ENCODE results near the gene PLEKHG1. TPM values are rescaled to one million over a fixed set of nuclear protein-coding genes. Genes with fewer than 3 reads are reported as not detected.
A peak's percentile ranks its signal among the peaks of the same experiment; 100 is the strongest.

The PLEKHG1 gene
- total and polyA plus RNA-seq, 2 of the 13 experiments (the other 11 are each of a cell fraction or from before 2014, with no cell fraction given), result 0.03 to 0.04 TPM

DNA sequence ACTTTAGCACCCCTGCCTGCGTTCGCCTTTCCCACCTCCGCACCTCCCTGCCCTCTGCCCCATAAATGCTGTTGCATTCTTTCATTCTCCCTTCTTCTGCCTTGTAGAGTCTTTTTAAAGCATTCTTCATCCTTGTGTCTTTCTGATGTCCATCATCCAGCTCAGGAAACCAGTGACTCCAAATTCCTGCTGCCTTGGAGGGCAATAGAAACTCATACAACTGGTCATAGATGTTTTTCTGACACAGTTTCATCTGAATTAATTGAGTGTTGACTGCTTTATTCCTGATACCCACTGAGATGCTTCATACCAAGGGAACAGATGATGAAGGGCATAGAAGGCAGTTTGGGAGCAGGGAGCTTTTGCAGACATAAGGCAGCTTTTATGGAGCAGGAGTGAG, 19.6 kb downstream of the PLEKHG1 start:
- intact Hi-C loops (cut with micrococcal nuclease; ENCODE audit: unreplicated experiment), result no loop called here
- BruUV-seq (replicated peaks), result no TSS peak
- WGBS (ENCODE audit: low lambda C conversion rate), result 32% methylated on average over 3 of the region's 3 CpGs

DNA sequence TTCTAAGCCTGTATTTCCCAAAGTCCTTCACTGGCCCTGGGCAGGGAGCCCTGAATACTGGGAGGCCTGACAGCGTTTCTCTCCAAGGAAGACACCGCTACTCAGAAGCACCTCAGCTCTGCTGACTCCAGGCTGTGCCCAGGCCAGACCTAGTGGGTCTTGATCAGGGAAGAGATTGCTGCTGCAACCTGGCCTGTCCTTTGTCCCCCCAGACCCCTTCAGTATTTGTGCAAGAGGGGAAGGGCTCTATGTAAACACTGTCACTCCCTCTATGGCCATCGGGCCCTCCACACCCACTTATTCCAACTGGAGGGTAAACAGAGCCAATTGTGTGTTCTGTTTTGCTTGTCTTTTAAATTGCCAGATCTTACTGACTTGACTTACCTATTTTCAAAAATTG, 20.6 kb downstream of the PLEKHG1 start:
- no peaks in the 10 kb centered on the region for H3K27me3 ChIP-seq (ENCODE audit: control insufficient read depth in 1 of 2, insufficient read depth in 2 of 2, low read length in 2 of 2)
- ATAC-seq (peak; percentile 33; the same call in 2 of the 3 replicates), FAIRE-seq (no peak), DNase-seq (ENCODE audit: low spot score) (no peak)
- 0 out of 2 replicates have a peak, but pooled peaks have one; percentile 23 for TF ChIP-seq ZBTB7A (CRISPR knock-in tag; IDR thresholded peaks at IDR 0.05)
- TF ChIP-seq ZNF282 (IDR thresholded peaks at IDR 0.05; ENCODE audit: partially characterized antibody), result no peak
- no peak for TF ChIP-seq MEIS2 (CRISPR knock-in tag; IDR thresholded peaks at IDR 0.05)
- TF ChIP-seq, protein P1, sequence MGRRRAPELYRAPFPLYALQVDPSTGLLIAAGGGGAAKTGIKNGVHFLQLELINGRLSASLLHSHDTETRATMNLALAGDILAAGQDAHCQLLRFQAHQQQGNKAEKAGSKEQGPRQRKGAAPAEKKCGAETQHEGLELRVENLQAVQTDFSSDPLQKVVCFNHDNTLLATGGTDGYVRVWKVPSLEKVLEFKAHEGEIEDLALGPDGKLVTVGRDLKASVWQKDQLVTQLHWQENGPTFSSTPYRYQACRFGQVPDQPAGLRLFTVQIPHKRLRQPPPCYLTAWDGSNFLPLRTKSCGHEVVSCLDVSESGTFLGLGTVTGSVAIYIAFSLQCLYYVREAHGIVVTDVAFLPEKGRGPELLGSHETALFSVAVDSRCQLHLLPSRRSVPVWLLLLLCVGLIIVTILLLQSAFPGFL (CRISPR knock-in tag; IDR thresholded peaks at IDR 0.05), result no peak
- 0 out of 2 replicates have a peak, but pooled peaks have one; percentile 25 for TF ChIP-seq FOXA3 (CRISPR knock-in tag; IDR thresholded peaks at IDR 0.05)
- peak; percentile 35; the same call in 1 of the 2 replicates for TF ChIP-seq SALL1 (CRISPR knock-in tag; IDR thresholded peaks at IDR 0.05)
- TF ChIP-seq CBX1 (IDR thresholded peaks at IDR 0.05; ENCODE audit: low read depth), result no peak
- TF ChIP-seq TEAD2 (CRISPR knock-in tag; IDR thresholded peaks at IDR 0.05), result no peak
- no peak overlapping the region for H3K4me2 ChIP-seq (ENCODE audit: low read depth, low read length)
- 15% methylated on average over 3 of the region's 3 CpGs for WGBS (ENCODE audit: low lambda C conversion rate)
- H3K4me1 ChIP-seq (ENCODE audit: insufficient read depth, low read length), result peaks cover 7% of the 10 kb centered on the region
- H3K9me3 ChIP-seq (ENCODE audit: low read length), result no peaks in the 10 kb centered on the region
- no peak overlapping the region for H3K27ac ChIP-seq (ENCODE audit: extremely low read length, insufficient read depth, low read length)
- no peaks in the 10 kb centered on the region for H3K79me2 ChIP-seq (ENCODE audit: insufficient read depth, low read length)
- intact Hi-C loops (cut with micrococcal nuclease; ENCODE audit: unreplicated experiment) (no loop called here), in situ Hi-C loops (cut with HindIII; ENCODE audit: extremely low pct_ligation_motif_present, low pct_unique_long_range_greater_than_20kb) (no loop called here)
- CTCF ChIA-PET (ENCODE audit: low intra/inter-chr PET ratio, low total read pairs), result no interaction called here
- H4K20me1 ChIP-seq (ENCODE audit: insufficient read depth, low read length), result no peaks in the 10 kb centered on the region
- H3K36me3 ChIP-seq (replicated peaks in 1 of 2; ENCODE audit: control insufficient read depth in 1 of 2, insufficient read depth in 2 of 2, low read length in 2 of 2), result no peaks in the 10 kb centered on the region
- H3K4me3 ChIP-seq (replicated peaks in 1 of 3; ENCODE audit: insufficient read depth in 1 of 3, low read depth in 2 of 3, low read length in 3 of 3), result no peak overlapping the region; a peak in 1 of 6 replicates
- H3K9ac ChIP-seq (ENCODE audit: insufficient read depth, low read depth, low read length), result no peak overlapping the region
- H2AFZ ChIP-seq (ENCODE audit: low read length), result no peak overlapping the region
- no TSS peak for BruUV-seq (replicated peaks)
- POLR2A ChIA-PET, result no interaction called here

More for the DNA sequence above, 19.6 kb downstream of the PLEKHG1 start:
- in situ Hi-C loops (cut with HindIII; ENCODE audit: extremely low pct_ligation_motif_present, low pct_unique_long_range_greater_than_20kb), result no loop called here
- H3K9ac ChIP-seq (ENCODE audit: insufficient read depth, low read depth, low read length), result no peak overlapping the region
- POLR2A ChIA-PET, result no interaction called here
- H3K9me3 ChIP-seq (ENCODE audit: low read length), result no peaks in the 10 kb centered on the region
- no peak overlapping the region for H3K27ac ChIP-seq (ENCODE audit: extremely low read length, insufficient read depth, low read length)
- no peaks in the 10 kb centered on the region for H3K27me3 ChIP-seq (ENCODE audit: control insufficient read depth in 1 of 2, insufficient read depth in 2 of 2, low read length in 2 of 2)
- no peak for DNase-seq (ENCODE audit: low spot score)
- no peak overlapping the region for H2AFZ ChIP-seq (ENCODE audit: low read length)
- H3K4me2 ChIP-seq (ENCODE audit: low read depth, low read length), result no peak overlapping the region
- no peaks in the 10 kb centered on the region for H4K20me1 ChIP-seq (ENCODE audit: insufficient read depth, low read length)
- FAIRE-seq, result no peak
- ATAC-seq, result no peak
- CTCF ChIA-PET (ENCODE audit: low intra/inter-chr PET ratio, low total read pairs), result no interaction called here
- peaks cover 7% of the 10 kb centered on the region for H3K4me1 ChIP-seq (ENCODE audit: insufficient read depth, low read length)
- no peaks in the 10 kb centered on the region for H3K36me3 ChIP-seq (replicated peaks in 1 of 2; ENCODE audit: control insufficient read depth in 1 of 2, insufficient read depth in 2 of 2, low read length in 2 of 2)
- H3K4me3 ChIP-seq (replicated peaks in 1 of 3; ENCODE audit: insufficient read depth in 1 of 3, low read depth in 2 of 3, low read length in 3 of 3), result no peak overlapping the region
- no peaks in the 10 kb centered on the region for H3K79me2 ChIP-seq (ENCODE audit: insufficient read depth, low read length)
- TF ChIP-seq ZFP1 (CRISPR knock-in tag; IDR thresholded peaks at IDR 0.05) (no peak), ZNF766 (CRISPR knock-in tag; IDR thresholded peaks at IDR 0.05; ENCODE audit: borderline replicate concordance) (no peak)
- TF ChIP-seq, protein P2, sequence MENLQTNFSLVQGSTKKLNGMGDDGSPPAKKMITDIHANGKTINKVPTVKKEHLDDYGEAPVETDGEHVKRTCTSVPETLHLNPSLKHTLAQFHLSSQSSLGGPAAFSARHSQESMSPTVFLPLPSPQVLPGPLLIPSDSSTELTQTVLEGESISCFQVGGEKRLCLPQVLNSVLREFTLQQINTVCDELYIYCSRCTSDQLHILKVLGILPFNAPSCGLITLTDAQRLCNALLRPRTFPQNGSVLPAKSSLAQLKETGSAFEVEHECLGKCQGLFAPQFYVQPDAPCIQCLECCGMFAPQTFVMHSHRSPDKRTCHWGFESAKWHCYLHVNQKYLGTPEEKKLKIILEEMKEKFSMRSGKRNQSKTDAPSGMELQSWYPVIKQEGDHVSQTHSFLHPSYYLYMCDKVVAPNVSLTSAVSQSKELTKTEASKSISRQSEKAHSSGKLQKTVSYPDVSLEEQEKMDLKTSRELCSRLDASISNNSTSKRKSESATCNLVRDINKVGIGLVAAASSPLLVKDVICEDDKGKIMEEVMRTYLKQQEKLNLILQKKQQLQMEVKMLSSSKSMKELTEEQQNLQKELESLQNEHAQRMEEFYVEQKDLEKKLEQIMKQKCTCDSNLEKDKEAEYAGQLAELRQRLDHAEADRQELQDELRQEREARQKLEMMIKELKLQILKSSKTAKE (CRISPR knock-in tag; IDR thresholded peaks at IDR 0.05; ENCODE audit: borderline replicate concordance), result no peak

All from HepG2 (cell line).